Pulmonary artery endothelial cell (primary cell): ENCODE data around the gene NDUFS8. TPM values are rescaled to one million over a fixed set of nuclear protein-coding genes. Genes with fewer than 3 reads are reported as not detected.
"Not testable (repeated sequence)": the region's sequence is repeated elsewhere in the genome, so short reads cannot be mapped to it uniquely, and the experiment has no call there.

Experiments
- DNase-seq: peaks from one replicate; pipeline ENCODE4 v3.0.0-alpha.2; 2011; ENCODE audit warnings: low read depth, low spot score
- total RNA-seq: library from RNA; depleted of rRNA; stranded (reverse); fragments of >200 nt; gene quantifications from 2 replicates; pipeline ENCODE4 v1.2.3, GENCODE V29; 2014

The NDUFS8 gene
- 105 and 116 TPM in 2 replicates for total RNA-seq

- DNase-seq: peak; percentile 96
These were observed at the start of gene NDUFS8 for GRCh38 chr11:68030318-68031143. TSS of gene NDUFS8 (plus strand) at chr11:68030681. CDS start at chr11:68032152, 1,471 bp downstream.

GRCh38 chr11:67981226-67981625 lies 49.3 kb upstream of the NDUFS8 start:
- not testable (repeated sequence) for DNase-seq

GRCh38 chr11:67982255-67982857 lies 48.1 kb upstream of the NDUFS8 start:
- DNase-seq: not testable (repeated sequence)

- no peak for DNase-seq
These were observed 46.5 kb upstream of the NDUFS8 start for GRCh38 chr11:67983951-67984350.

- not testable (repeated sequence) for DNase-seq
These were observed 45.2 kb upstream of the NDUFS8 start for GRCh38 chr11:67985302-67985701.

- DNase-seq: not testable (repeated sequence)
These were observed 39.7 kb upstream of the NDUFS8 start for GRCh38 chr11:67990546-67991346.

GRCh38 chr11:67991347-67992121 lies 38.9 kb upstream of the NDUFS8 start:
- DNase-seq: not testable (repeated sequence)

- DNase-seq: not testable (repeated sequence)
These were observed 36.7 kb upstream of the NDUFS8 start for GRCh38 chr11:67993821-67994220.

- not testable (repeated sequence) for DNase-seq
These were observed 36.1 kb upstream of the NDUFS8 start for GRCh38 chr11:67994387-67994786.

- DNase-seq: not testable (repeated sequence)
These were observed 35.4 kb upstream of the NDUFS8 start for GRCh38 chr11:67995129-67995528.

- not testable (repeated sequence) for DNase-seq
These were observed 34.9 kb upstream of the NDUFS8 start for GRCh38 chr11:67995579-67995978.

GRCh38 chr11:67996051-67996450 lies 34.4 kb upstream of the NDUFS8 start:
- no peak for DNase-seq

GRCh38 chr11:67996622-67997474 lies 33.6 kb upstream of the NDUFS8 start:
- DNase-seq: no peak

GRCh38 chr11:67997475-67997921 lies 33.0 kb upstream of the NDUFS8 start:
- no peak for DNase-seq

GRCh38 chr11:67998150-67999045 lies 32.1 kb upstream of the NDUFS8 start:
- DNase-seq: no peak

GRCh38 chr11:67999201-67999629 lies 31.3 kb upstream of the NDUFS8 start:
- DNase-seq: no peak

- no peak for DNase-seq
These were observed 30.8 kb upstream of the NDUFS8 start for GRCh38 chr11:67999704-68000103.

GRCh38 chr11:68002575-68002937 lies 27.9 kb upstream of the NDUFS8 start:
- DNase-seq: no peak
